Activated CD4-positive, alpha-beta T cell treated with anti-CD3 and anti-CD28 coated beads for 4 hours (primary cell): Measurements from ENCODE around the gene FAM236C.
"Not testable (repeated sequence)": the region's sequence is repeated elsewhere in the genome, so short reads cannot be mapped to it uniquely, and the experiment has no call there.

Experiments used
- DNase-seq, 2 donors: peaks; one replicate each; pipeline ENCODE4 v3.0.0-alpha.2; 2020

Gene FAM236C

DNA sequence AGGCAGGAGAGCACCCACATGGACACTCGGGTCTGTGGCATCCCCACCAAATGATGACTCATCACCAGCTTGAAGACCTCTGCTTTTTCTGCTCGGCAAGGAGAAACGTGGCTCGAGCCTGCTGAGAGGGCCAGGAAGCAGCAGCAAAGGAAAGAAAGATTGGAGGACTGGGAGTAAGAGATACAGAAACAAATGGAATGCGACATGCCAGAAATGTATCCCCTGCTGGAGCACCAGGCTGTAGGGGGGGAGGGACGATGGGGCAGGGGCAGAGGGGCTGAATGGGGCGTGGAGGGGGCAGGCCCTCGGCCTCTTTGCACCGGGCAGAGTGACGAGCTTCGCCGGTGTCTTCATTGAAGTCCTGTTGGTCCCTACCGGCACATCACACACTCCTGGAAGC is at the start of gene FAM236C:
Gene FAM236C (plus strand): TSS at position 301 of the 400 bp plus-strand sequence. CDS start 100 bp downstream, outside the sequence.
- DNase-seq: not testable (repeated sequence)

DNA sequence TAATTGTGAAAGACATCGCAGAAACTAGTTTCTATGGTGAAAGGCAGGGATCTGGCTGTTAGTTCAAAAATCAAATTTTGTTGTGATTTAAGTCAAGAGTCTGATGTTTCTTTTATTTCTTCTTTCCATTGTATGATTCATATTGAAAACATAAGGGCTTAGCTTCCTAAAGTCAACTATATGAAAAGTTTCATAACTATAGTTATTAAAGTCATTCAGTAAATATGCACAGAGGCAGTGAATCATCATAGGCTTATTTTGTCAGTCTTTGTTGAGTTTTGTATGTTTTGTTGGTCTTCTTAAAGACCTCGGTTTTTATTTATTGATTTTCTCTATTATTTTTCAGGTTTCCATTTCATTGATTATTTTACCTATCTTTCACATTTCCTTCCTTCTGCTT is 29.5 kb upstream of the FAM236C start:
- DNase-seq: not testable (repeated sequence)

DNA sequence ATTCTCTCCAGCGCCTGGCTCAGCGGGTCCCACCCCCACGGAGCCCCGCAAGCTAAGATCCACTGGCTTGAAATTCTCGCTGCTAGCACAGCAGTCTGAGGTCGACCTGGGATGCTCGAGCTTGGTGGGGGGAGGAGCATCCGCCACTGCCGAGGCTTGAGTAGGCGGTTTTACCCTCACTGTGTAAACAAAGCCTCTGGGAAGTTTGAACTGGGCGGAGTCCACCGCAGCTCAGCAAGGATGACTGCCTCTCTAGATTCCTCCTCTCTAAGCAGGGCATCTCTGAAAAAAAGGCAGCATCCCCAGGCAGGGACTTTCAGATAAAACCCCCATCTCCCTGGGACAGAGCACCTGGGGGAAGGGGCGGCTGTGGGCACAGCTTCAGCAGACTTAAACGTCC is 22.7 kb upstream of the FAM236C start:
- DNase-seq: not testable (repeated sequence)

DNA sequence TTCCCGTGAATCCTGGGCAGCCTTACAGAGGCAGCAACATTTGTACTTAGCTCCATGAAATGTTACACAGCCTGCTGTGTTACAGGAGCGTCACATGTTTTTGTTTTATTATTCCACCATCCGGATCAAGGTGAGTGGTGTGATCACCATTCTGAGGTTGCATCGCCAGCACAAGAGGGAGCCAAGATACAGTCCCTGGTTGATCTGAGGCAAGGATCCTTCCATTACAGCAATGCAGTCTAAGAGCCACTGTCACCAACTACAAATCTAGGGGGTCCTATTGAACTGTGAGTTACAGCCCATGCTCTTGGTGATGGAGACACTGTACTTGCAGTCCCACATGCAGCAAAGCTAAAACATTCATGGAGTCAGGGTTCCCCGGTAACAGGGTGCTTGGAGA is 3.7 kb downstream of the FAM236C start:
- DNase-seq: not testable (repeated sequence)

DNA sequence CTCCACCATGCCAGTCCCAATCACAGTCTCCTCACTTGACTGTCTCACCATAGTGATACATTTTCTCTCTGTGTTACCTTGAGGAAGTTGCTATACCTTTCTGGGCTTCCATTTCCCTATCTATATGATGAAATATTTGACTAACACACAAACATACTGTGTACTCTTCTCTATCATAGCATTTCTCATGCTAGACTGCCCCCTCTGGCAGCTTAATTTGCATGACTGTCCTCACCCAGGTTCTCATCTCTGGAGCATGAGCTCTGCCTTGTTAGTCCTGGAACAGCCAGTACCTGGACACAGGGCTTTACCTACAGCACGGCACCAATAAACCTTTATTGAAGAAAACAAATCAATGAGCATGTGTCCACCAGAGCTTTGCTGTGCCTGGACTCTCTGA is 19.9 kb downstream of the FAM236C start:
- not testable (repeated sequence) for DNase-seq

DNA sequence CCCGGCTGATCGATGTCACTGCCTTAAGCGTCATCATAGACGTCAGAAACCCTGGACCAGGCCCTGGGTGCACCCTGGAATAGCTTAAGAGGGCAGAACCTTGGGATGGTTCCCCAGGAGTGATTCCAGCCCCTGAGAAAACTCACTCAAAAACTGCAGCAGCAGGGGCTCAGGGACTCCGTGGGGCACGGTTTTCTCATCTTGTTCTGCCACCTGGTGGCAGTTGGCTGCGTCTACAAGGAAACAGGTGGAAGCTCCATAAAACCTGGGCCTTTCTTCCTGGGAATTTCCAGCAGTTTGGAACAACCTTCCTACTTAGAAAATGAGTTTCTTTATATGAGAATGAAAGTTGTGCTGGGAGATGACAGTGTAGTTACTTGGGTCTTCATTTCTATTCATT is 24.0 kb downstream of the FAM236C start:
- not testable (repeated sequence) for DNase-seq

DNA sequence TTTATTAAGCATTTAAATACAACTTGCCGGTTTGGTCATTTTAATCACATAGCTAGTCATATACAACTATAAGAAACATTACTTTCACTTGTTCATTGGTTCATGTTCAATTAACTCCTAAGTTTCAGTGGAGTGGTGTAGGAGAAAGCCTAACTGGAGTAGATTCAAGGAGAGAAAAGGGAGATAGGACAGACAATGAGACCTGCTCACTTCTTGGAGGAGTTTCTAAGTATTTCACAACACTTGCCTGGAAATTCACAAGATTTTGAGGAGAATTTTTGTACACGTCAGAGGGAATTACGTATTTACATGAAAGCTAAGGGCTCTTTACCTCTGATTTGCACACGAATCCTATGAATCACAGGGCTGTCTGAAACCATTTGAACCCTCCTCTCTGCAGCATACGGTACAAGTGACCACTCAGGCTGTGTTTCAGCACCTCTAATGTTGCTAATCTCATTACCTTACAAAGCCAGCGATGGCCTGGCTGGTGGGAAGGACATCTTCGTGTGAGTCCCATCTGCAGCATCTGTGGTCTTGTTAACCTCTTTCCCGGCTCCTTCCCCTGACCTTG is 24.6 kb downstream of the FAM236C start:
- DNase-seq: not testable (repeated sequence)

DNA sequence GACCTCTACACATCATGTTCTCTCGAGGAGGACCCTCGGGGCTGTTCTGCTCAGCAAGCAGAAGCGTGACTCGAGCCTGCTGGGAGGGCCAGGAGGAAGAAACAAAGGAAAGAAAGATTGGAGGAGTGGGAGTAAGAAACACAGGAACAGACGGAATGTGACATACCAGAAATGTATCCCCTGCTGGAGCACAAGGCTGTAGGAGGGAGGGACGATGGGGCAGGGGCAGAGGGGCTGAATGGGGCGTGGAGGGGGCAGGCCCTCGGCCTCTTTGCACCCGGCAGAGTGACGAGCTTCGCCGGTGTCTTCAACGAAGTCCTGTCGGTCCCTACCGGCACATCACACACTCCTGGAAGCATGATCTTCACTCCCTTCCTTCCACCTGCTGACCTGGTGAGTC is 25.5 kb downstream of the FAM236C start, which contains the start of gene FAM236A:
Gene FAM236A (plus strand): TSS at position 301 of the 400 bp plus-strand sequence. CDS start 57 bp downstream, at position 358.
- not testable (repeated sequence) for DNase-seq

DNA sequence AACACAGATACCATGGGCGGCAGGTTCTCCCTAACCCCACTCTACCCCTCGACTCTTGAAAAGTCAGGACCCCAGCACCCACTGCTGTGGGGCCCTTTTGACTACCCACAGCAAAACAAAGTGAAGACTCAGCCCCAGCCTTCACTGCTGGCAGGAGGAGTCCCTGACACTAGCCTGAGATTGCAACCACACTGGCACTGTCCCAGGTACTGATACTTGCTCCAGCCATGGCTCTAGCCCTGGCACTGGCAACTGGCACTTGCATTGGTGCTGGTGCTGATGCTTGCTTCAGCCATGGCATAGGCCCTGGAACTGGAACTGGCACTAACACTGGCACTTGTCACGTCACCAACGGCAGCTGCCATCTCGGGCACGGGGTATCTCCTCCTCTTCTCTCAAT is 29.9 kb downstream of the FAM236C start:
- not testable (repeated sequence) for DNase-seq

DNA sequence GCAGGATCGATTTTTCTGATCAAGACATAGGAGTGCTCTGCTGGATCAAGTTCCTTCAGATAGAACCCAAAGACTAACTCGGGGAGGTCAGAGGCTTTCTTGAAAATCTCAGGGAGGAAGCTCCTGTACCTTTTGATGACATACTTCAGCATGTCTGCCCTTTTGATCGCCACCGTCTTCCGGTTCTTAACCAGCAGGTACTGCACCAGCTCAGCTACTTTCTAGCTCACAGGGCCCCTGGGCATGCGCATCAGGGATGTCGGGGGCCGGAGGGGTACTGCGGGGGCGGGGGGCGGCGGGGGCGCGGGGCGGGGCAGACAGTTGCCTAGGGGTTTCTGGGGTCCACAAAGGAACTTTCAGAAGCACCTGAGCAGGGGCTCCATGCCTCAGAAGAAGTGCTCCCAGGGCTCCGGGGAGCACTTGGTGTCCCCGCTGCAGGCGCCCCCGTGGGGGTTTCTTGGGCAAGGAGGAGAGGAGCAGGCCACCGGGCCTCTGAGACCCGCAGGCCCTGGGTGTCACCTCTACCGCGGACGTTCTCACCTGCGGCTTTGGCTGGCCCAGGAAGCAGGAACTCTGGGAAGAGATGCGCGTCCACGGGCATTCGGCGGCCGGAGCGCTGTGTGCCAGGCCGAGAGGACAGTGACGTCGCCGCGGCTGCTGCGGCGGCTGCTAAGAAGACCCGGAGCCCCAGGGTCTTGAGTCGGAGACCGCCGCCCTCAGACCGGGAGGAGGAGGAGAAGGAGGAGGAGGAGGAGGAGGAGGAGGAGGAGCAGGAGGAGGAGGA is 30.8 kb downstream of the FAM236C start:
- DNase-seq: not testable (repeated sequence)

DNA sequence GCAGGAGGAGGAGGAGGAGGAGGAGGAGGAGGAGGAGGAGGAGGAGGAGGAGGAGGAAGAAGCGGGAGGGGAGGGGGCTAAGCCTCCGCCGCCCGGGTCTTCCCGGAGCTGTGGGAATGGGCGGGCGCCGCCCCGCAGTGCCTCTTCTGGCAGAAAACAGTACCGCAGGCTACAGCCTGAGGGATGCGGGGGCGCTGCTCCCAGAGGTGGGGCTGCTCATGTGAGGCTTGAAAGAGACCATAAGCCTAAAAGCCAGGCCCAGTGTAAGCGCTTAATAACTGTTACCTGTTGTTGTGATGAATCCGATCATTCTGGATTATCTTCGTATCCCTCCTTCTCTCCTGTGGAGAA is 31.4 kb downstream of the FAM236C start, which contains the start of gene DMRTC1:
Gene DMRTC1 (minus strand): TSS at position 19 of the 351 bp plus-strand sequence. CDS start 68,143 bp downstream, outside the sequence.
- not testable (repeated sequence) for DNase-seq

DNA sequence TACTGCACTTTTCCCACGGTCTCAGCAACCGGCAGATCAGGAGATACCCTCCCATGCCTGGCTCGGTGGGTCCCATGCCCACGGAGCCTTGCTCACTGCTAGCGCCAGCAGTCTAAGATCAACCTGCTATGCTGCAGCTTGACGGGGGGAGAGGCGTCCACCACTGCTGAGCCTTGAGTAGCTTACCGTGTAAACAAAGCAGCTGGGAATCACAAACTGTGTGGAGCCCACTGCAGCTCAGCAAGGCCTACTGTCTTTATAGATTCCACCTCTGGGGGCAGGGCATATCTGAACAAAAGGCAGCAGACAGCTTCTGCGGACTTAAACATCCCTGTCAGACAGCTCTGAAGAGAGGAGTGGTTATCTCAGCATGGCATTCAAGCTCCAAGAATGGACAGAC is 47.6 kb downstream of the FAM236C start:
- not testable (repeated sequence) for DNase-seq
